Sigmoid colon (tissue), 4 donors: ENCODE results near the gene PAK4.

ENCODE experiments used
- CTCF ChIP-seq, 4 experiments: fragments of 450-650 bp in 3 of 4; fragments of 200-600 bp in 1 of 4; IDR thresholded peaks; one replicate each; pipeline ENCODE4 v1.5.1; 2016 to 2019; ENCODE audit warnings: antibody characterized with exemption in 4 of 4, mild to moderate bottlenecking in 3 of 4, moderate library complexity in 2 of 4
- EP300 ChIP-seq, 4 donors: sonication (generic); formaldehyde crosslinking; IDR thresholded peaks; one replicate each; pipeline ENCODE4 v1.6.1; 2017; ENCODE audit warnings: antibody characterized with exemption in 4 of 4
- POLR2A ChIP-seq, 2 donors: fragments of 450-650 bp; IDR thresholded peaks; one replicate each; pipeline ENCODE4 v1.6.1; 2016; ENCODE audit warnings: antibody characterized with exemption in 2 of 2, mild to moderate bottlenecking in 2 of 2, moderate library complexity in 2 of 2
- POLR2AphosphoS5 ChIP-seq, 4 donors: sonication (generic); formaldehyde crosslinking; IDR thresholded peaks; one replicate each; pipeline ENCODE4 v1.6.1; 2017; ENCODE audit warnings: antibody characterized with exemption in 4 of 4

- TF ChIP-seq CTCF (IDR thresholded peaks at IDR 0.05) (no peak), POLR2A (IDR thresholded peaks at IDR 0.05) (no peak), POLR2AphosphoS5 (IDR thresholded peaks at IDR 0.05) (no peak), EP300 (IDR thresholded peaks at IDR 0.05) (no peak)
These were observed 82.7 kb downstream of the PAK4 start for GRCh38 chr19:39208175-39208795.
